ES-I3 (cell line): ENCODE measurements around the gene CAPN5.

ENCODE experiments used
- H3K36me3 ChIP-seq: 2 replicates; pipeline ENCODE4 v1.6.1; 2013; ENCODE audit warnings: mild to moderate bottlenecking, low read length, control low read depth, moderate library complexity; ENCODE audit not compliant: insufficient read depth
- H3K4me1 ChIP-seq: 2 replicates; pipeline ENCODE4 v1.6.1; 2013; ENCODE audit warnings: mild to moderate bottlenecking, control low read depth, low read length; ENCODE audit not compliant: insufficient read depth
- H3K9ac ChIP-seq: 2 replicates; pipeline ENCODE4 v1.6.1; 2013; ENCODE audit warnings: low read depth, mild to moderate bottlenecking, low read length, moderate library complexity
- H3K9me3 ChIP-seq: 2 replicates; pipeline ENCODE4 v1.6.1; 2013; ENCODE audit warnings: mild to moderate bottlenecking, low read length, moderate library complexity; ENCODE audit not compliant: control insufficient read depth, insufficient read depth

The CAPN5 gene

GRCh38 chr11:77124041-77124440 is 57.3 kb downstream of the CAPN5 start:
- H3K4me1 ChIP-seq = no peaks in the 10 kb centered on the region; the same call in 1 of the 2 replicates
- H3K9ac ChIP-seq = no peak overlapping the region
- H3K36me3 ChIP-seq = no peaks in the 10 kb centered on the region; the same call in 1 of the 2 replicates
- no peaks in the 10 kb centered on the region for H3K9me3 ChIP-seq

GRCh38 chr11:77124488-77124887 is 57.7 kb downstream of the CAPN5 start:
- Histone ChIP-seq H3K9me3 (no peaks in the 10 kb centered on the region), H3K36me3 (no peaks in the 10 kb centered on the region; the same call in 1 of the 2 replicates), H3K4me1 (no peaks in the 10 kb centered on the region; the same call in 1 of the 2 replicates), H3K9ac (no peak overlapping the region)

- Histone ChIP-seq H3K9me3 (no peaks in the 10 kb centered on the region), H3K9ac (no peak overlapping the region)
Observed at GRCh38 chr11:77125191-77125590, 58.4 kb downstream of the CAPN5 start.

GRCh38 chr11:77125695-77126094 is 58.9 kb downstream of the CAPN5 start:
- Histone ChIP-seq H3K36me3 (no peaks in the 10 kb centered on the region; the same call in 1 of the 2 replicates), H3K4me1 (no peaks in the 10 kb centered on the region; the same call in 1 of the 2 replicates), H3K9ac (no peak overlapping the region), H3K9me3 (no peaks in the 10 kb centered on the region)

More at GRCh38 chr11:77125191-77125590, 58.4 kb downstream of the CAPN5 start:
- Histone ChIP-seq H3K4me1 (no peaks in the 10 kb centered on the region; the same call in 1 of the 2 replicates), H3K36me3 (no peaks in the 10 kb centered on the region; the same call in 1 of the 2 replicates)

GRCh38 chr11:77126156-77126775 is 59.5 kb downstream of the CAPN5 start:
- Histone ChIP-seq H3K9ac (no peak overlapping the region), H3K36me3 (no peaks in the 10 kb centered on the region; the same call in 1 of the 2 replicates), H3K4me1 (no peaks in the 10 kb centered on the region; the same call in 1 of the 2 replicates), H3K9me3 (no peaks in the 10 kb centered on the region)

GRCh38 chr11:77126861-77127234 is 60.1 kb downstream of the CAPN5 start:
- H3K36me3 ChIP-seq = no peaks in the 10 kb centered on the region; the same call in 1 of the 2 replicates
- H3K9me3 ChIP-seq = no peaks in the 10 kb centered on the region
- H3K4me1 ChIP-seq = no peaks in the 10 kb centered on the region; the same call in 1 of the 2 replicates
- no peak overlapping the region; the same call in 1 of the 2 replicates for H3K9ac ChIP-seq

- H3K9me3 ChIP-seq = no peaks in the 10 kb centered on the region
- no peaks in the 10 kb centered on the region; the same call in 1 of the 2 replicates for H3K4me1 ChIP-seq
- no peaks in the 10 kb centered on the region; the same call in 1 of the 2 replicates for H3K36me3 ChIP-seq
- peak overlapping the region; percentile 38; the same call in 1 of the 2 replicates for H3K9ac ChIP-seq
Observed at GRCh38 chr11:77127235-77127911, 60.6 kb downstream of the CAPN5 start.

GRCh38 chr11:77127920-77128691 is 61.3 kb downstream of the CAPN5 start, which contains the start of gene MYO7A:
Gene MYO7A, plus strand, starts transcription at chr11:77128246. Its CDS starts 2,389 bp downstream, at chr11:77130635.
- H3K9ac ChIP-seq = peak within 1 kb of the TSS; percentile 38; the same call in 1 of the 2 replicates
- no peaks in the 10 kb centered on the region for H3K9me3 ChIP-seq
- H3K36me3 ChIP-seq = no peaks in the 10 kb centered on the region
- no peaks in the 10 kb centered on the region; the same call in 1 of the 2 replicates for H3K4me1 ChIP-seq

- H3K9ac ChIP-seq = no peak overlapping the region
- H3K4me1 ChIP-seq = no peaks in the 10 kb centered on the region; the same call in 1 of the 2 replicates
- no peaks in the 10 kb centered on the region for H3K9me3 ChIP-seq
- H3K36me3 ChIP-seq = no peaks in the 10 kb centered on the region
Observed at GRCh38 chr11:77129069-77129841, 62.5 kb downstream of the CAPN5 start.

GRCh38 chr11:77129842-77130756 is 63.3 kb downstream of the CAPN5 start:
- Histone ChIP-seq H3K9ac (no peak overlapping the region), H3K4me1 (no peaks in the 10 kb centered on the region; the same call in 1 of the 2 replicates), H3K9me3 (no peaks in the 10 kb centered on the region), H3K36me3 (no peaks in the 10 kb centered on the region)

- H3K9me3 ChIP-seq = no peaks in the 10 kb centered on the region
- no peak overlapping the region for H3K9ac ChIP-seq
- no peaks in the 10 kb centered on the region for H3K36me3 ChIP-seq
- H3K4me1 ChIP-seq = no peaks in the 10 kb centered on the region; the same call in 1 of the 2 replicates
Observed at GRCh38 chr11:77130763-77131513, 64.2 kb downstream of the CAPN5 start.

GRCh38 chr11:77131560-77131959 is 64.8 kb downstream of the CAPN5 start:
- Histone ChIP-seq H3K9me3 (no peaks in the 10 kb centered on the region), H3K4me1 (no peaks in the 10 kb centered on the region; the same call in 1 of the 2 replicates), H3K9ac (no peak overlapping the region), H3K36me3 (no peaks in the 10 kb centered on the region)
